Measurements from ENCODE around the gene OTUD5.

Gene OTUD5

GRCh38 chrX:48972220-48973164, 15.1 kb upstream of the OTUD5 start:
- CTCF ChIA-PET: interaction anchor here (0.6 to 1.7 kb wide), 16 partner anchors 11 to 1359 kb away, joined by 3 to 8 read pairs (median 3); no protein-coding TSS in a partner anchor
- Histone ChIP-seq H3K27ac (ENCODE audit: extremely low read depth, low read depth, low read length) (no peak overlapping the region), H3K36me3 (ENCODE audit: control insufficient read depth in 2 of 2, insufficient read depth in 1 of 2, low read length in 2 of 2) (peaks cover 4 to 25% of the 10 kb centered on the region in 2 experiments; a peak in 2 of 3 replicates), H3K9me3 (ENCODE audit: control insufficient read depth, insufficient read depth, low read depth, low read length) (no peaks in the 10 kb centered on the region), H3K4me3 (ENCODE audit: low read depth, low read length) (no peak overlapping the region), H3K4me1 (ENCODE audit: control insufficient read depth, insufficient read depth, low read length) (peaks cover 5% of the 10 kb centered on the region; the same call in 1 of the 2 replicates)
- POLR2A ChIA-PET: interaction anchor here (0.5 to 2.4 kb wide), 10 partner anchors 11 to 341 kb away, joined by 3 to 20 read pairs (median 4); partner anchors contain the start of gene GRIPAP1
- peak; percentile 39 for TF ChIP-seq GLIS2 (tag by site-specific recombination; IDR thresholded peaks at IDR 0.05)
- no peak for TF ChIP-seq ZNF658 (tag by site-specific recombination; IDR thresholded peaks at IDR 0.05)
- peak; percentile 35; the same call in 1 of the 2 replicates for TF ChIP-seq ZNF398 (tag by site-specific recombination; IDR thresholded peaks at IDR 0.05)
- TF ChIP-seq ZNF18 (tag by site-specific recombination; IDR thresholded peaks at IDR 0.05): peak; percentile 39; the same call in 1 of the 2 replicates
- TF ChIP-seq ZNF76 (tag by site-specific recombination; IDR thresholded peaks at IDR 0.05; ENCODE audit: borderline replicate concordance, low read depth): peak; percentile 19; the same call in 1 of the 2 replicates
- TF ChIP-seq FEZF1 (tag by site-specific recombination; IDR thresholded peaks at IDR 0.05): 0 out of 2 replicates have a peak, but pooled peaks have one; percentile 14
- no peak for TF ChIP-seq MZF1 (tag by site-specific recombination; IDR thresholded peaks at IDR 0.05; ENCODE audit: borderline replicate concordance)
- no peak for TF ChIP-seq ZSCAN23 (tag by site-specific recombination; IDR thresholded peaks at IDR 0.05)
- TF ChIP-seq ZNF10 (tag by site-specific recombination; IDR thresholded peaks at IDR 0.05): no peak; the same call in 1 of the 2 replicates
- TF ChIP-seq EGR2 (tag by site-specific recombination; IDR thresholded peaks at IDR 0.05; ENCODE audit: low read depth): peak; percentile 98
- TF ChIP-seq PRDM1 (tag by site-specific recombination; IDR thresholded peaks at IDR 0.05): 0 out of 2 replicates have a peak, but pooled peaks have one; percentile 5
- TF ChIP-seq ZNF555 (tag by site-specific recombination; conservative IDR thresholded peaks at IDR 0.05): no peak
- TF ChIP-seq ZNF473 (tag by site-specific recombination; IDR thresholded peaks at IDR 0.05): 0 out of 2 replicates have a peak, but pooled peaks have one; percentile 48
- TF ChIP-seq ZFP37 (tag by site-specific recombination; IDR thresholded peaks at IDR 0.05): peak; percentile 50; the same call in 1 of the 2 replicates
- TF ChIP-seq SP3 (tag by site-specific recombination; IDR thresholded peaks at IDR 0.05): no peak
- peak; percentile 70 for TF ChIP-seq ZNF629 (tag by site-specific recombination; IDR thresholded peaks at IDR 0.05)
- TF ChIP-seq ZNF2 (tag by site-specific recombination; IDR thresholded peaks at IDR 0.05): peak; percentile 80
- TF ChIP-seq, protein P1, sequence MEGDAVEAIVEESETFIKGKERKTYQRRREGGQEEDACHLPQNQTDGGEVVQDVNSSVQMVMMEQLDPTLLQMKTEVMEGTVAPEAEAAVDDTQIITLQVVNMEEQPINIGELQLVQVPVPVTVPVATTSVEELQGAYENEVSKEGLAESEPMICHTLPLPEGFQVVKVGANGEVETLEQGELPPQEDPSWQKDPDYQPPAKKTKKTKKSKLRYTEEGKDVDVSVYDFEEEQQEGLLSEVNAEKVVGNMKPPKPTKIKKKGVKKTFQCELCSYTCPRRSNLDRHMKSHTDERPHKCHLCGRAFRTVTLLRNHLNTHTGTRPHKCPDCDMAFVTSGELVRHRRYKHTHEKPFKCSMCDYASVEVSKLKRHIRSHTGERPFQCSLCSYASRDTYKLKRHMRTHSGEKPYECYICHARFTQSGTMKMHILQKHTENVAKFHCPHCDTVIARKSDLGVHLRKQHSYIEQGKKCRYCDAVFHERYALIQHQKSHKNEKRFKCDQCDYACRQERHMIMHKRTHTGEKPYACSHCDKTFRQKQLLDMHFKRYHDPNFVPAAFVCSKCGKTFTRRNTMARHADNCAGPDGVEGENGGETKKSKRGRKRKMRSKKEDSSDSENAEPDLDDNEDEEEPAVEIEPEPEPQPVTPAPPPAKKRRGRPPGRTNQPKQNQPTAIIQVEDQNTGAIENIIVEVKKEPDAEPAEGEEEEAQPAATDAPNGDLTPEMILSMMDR (tag by site-specific recombination; IDR thresholded peaks at IDR 0.05): 0 out of 2 replicates have a peak, but pooled peaks have one; percentile 57
- TF ChIP-seq GLIS1 (tag by site-specific recombination; IDR thresholded peaks at IDR 0.05): 0 out of 2 replicates have a peak, but pooled peaks have one; percentile 20
- 0 out of 2 replicates have a peak, but pooled peaks have one; percentile 22 for TF ChIP-seq BCL11A (tag by site-specific recombination; IDR thresholded peaks at IDR 0.05; ENCODE audit: low read depth)
- TF ChIP-seq ZNF366 (tag by site-specific recombination; conservative IDR thresholded peaks at IDR 0.05): peak; percentile 93
- no peak for TF ChIP-seq HOXD13 (CRISPR knock-in tag; IDR thresholded peaks at IDR 0.05; ENCODE audit: borderline replicate concordance)
- TF ChIP-seq SP2 (tag by site-specific recombination; IDR thresholded peaks at IDR 0.05): 0 out of 2 replicates have a peak, but pooled peaks have one; percentile 3
- no peak for TF ChIP-seq ZNF560 (tag by site-specific recombination; IDR thresholded peaks at IDR 0.05; ENCODE audit: borderline replicate concordance)
- peak; percentile 99 for TF ChIP-seq ZFHX2 (tag by site-specific recombination; conservative IDR thresholded peaks at IDR 0.05)
- TF ChIP-seq PRDM10 (tag by site-specific recombination; IDR thresholded peaks at IDR 0.05): peak; percentile 68
- TF ChIP-seq ZNF146 (tag by site-specific recombination; IDR thresholded peaks at IDR 0.05): 0 out of 2 replicates have a peak, but pooled peaks have one; percentile 4
